ENCODE results near the gene TBC1D26.
"Not testable (repeated sequence)": the region's sequence is repeated elsewhere in the genome, so short reads cannot be mapped to it uniquely, and the experiment has no call there.

TBC1D26 gene
- 0 to 0.19 (median 0) reads per million in 9 experiments for total RNA-seq

DNA sequence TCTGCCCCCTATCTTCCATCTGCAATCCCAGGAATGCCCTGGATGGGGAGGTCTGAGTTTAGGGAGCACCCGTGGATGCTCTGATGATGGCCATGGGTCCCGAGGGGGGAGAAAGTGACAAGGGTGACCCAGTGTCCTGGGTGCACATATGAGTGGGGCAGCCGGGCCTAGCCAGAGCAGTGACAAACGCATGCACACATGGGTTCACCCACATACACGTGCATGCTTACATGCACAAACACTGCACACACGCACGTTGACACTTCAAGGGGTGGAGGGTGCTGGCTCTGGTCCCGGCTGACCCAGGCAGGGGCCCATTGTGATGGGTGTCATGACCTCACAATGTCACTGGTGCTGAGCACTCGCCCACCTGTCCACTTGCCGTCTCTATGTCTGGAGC lies at the start of gene TBC1D26:
TBC1D26 (plus strand) TSS at position 384 of the 400 bp plus-strand sequence. CDS start 3,066 bp downstream, outside the sequence.
- H3K27me3 Mint-ChIP-seq; H3K9me3 Mint-ChIP-seq; H3K4me3 Mint-ChIP-seq; H3K27ac Mint-ChIP-seq; DNase-seq; H3K36me3 Mint-ChIP-seq (ENCODE audit: insufficient read depth); H3K4me1 Mint-ChIP-seq (ENCODE audit: low read depth in 2 of 2); ATAC-seq (replicated peaks): not testable (repeated sequence)

DNA sequence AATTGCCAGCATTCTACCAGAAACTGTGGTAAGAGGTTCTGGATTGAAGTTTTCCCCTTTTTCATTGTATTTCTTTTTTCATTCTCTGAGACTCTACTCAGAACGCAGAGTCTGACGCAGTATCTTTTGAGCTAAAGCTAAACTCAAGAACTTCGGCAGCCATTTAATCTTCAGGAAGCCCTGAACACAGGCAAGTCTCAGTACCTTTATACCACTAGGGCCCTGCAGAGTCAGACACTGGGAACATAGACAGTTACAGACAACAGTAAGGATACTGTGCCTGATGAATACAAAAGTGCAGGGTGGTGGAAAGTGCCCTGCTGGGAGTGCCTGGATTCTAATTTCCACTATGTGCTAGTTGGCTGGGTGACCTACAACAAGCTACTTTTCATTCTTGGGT lies 48.9 kb upstream of the TBC1D26 start:
- Mint-ChIP-seq H3K4me3 (peak overlapping the region; percentile 92 to 98), H3K4me1 (ENCODE audit: low read depth in 2 of 2) (peaks cover 15 to 17% of the 10 kb centered on the region in 2 donors), H3K27me3 (peaks cover 0 to 14% of the 10 kb centered on the region in 2 donors)
- ATAC-seq (replicated peaks); H3K9me3 Mint-ChIP-seq; DNase-seq; H3K36me3 Mint-ChIP-seq (ENCODE audit: insufficient read depth); H3K27ac Mint-ChIP-seq: not testable (repeated sequence)

DNA sequence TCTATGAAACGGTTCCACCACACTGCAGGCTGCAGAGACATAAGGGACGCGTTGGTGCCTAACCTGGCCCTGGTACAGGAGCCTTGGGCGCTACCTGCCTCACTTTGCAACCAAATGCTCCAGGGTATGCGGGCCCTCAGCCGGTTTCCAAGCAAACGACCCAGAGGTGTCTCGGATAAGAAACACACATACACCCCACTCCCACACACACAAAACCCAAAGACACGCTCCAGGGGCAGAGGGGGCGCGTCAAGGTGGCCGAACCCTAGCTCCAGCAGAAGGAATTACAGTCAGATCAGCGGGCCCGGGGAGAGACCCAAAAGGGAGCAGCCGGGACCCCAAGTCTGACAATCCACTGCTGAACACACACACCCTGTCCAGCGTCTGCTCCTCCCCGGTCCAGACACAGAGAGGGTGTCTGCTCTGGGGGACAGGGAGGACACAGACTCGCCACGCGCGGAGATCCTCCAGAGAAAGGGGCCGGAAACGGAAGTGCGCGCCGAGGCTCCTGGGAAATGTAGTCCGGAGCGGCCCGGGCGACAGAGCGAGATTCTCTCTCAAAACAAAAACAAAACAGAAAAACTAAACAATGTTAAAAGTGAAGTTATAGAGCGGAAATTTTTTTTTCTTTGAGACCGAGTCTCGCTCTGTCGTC lies 48.1 kb upstream of the TBC1D26 start, which contains the start of gene TRIM16:
TRIM16 (minus strand) TSS at position 488 of the 655 bp plus-strand sequence. CDS start 32,702 bp downstream, outside the sequence.
- Mint-ChIP-seq H3K4me3 (peak within 1 kb of the TSS; percentile 92 to 98), H3K4me1 (ENCODE audit: low read depth in 2 of 2) (peaks cover 15 to 17% of the 10 kb centered on the region in 2 donors), H3K27ac (peak within 1 kb of the TSS; percentile 80 to 93), H3K27me3 (peaks cover 0 to 14% of the 10 kb centered on the region in 2 donors)
- ATAC-seq (replicated peaks) (peak; percentile 99), DNase-seq (peak; percentile 77 to 81 (median 80))
- not testable (repeated sequence) for H3K36me3 Mint-ChIP-seq (ENCODE audit: insufficient read depth); H3K9me3 Mint-ChIP-seq

DNA sequence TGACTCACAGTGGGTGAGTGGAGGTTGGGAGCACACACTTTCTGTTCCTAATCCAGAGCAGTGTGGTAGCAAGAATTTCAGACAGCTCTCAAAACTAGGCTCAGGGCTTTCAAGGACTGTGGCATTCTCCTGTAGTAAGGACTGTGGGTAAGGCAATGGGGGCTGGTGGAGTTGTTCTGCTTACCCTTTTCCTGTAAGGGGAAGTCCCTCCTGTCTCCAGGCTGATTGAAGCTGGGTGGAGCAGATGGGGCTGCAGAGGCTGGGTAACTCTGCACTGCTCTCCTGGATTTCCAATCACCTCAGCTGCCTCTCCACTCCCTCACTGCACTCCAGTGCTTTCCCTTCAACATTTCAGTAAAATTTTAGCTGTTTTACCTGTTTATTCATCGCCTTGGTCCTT lies 44.6 kb upstream of the TBC1D26 start:
- Mint-ChIP-seq H3K4me1 (ENCODE audit: low read depth in 2 of 2) (peaks cover 14 to 17% of the 10 kb centered on the region in 2 donors), H3K27me3 (peaks cover 0 to 14% of the 10 kb centered on the region in 2 donors)
- H3K27ac Mint-ChIP-seq; H3K36me3 Mint-ChIP-seq (ENCODE audit: insufficient read depth); H3K9me3 Mint-ChIP-seq; H3K4me3 Mint-ChIP-seq; ATAC-seq (replicated peaks); DNase-seq: not testable (repeated sequence)

DNA sequence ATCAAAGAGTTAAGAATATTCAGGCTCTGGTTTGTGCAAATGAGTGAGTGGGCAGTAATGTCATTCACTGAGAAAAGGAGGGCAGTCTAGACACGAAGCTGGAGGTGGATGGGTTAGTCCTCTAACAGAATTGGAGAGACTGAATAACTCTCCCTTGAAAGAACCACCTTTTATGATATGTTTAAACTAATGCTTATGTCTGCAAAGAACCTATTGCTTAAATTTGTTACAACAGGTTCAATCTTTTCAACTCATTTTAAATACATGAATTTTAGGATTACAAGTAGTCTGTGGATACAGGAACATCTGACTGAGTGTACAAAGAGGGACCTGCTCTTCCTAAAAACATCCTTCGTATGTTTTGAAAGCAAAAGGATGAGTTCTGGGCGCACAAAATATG lies 33.1 kb upstream of the TBC1D26 start:
- H3K36me3 Mint-ChIP-seq (ENCODE audit: insufficient read depth); DNase-seq: not testable (repeated sequence)

GRCh38 chr17:15699413-15699924 lies 32.6 kb upstream of the TBC1D26 start, which contains the start of gene ZNF286A:
ZNF286A (plus strand) TSS chr17:15699752; CDS start chr17:15700330, 578 bp downstream.
- H3K27me3 Mint-ChIP-seq; H3K36me3 Mint-ChIP-seq (ENCODE audit: insufficient read depth); H3K9me3 Mint-ChIP-seq; H3K4me1 Mint-ChIP-seq (ENCODE audit: low read depth in 2 of 2): not testable (repeated sequence)
- peak; percentile 92 for ATAC-seq (replicated peaks)
- peak; percentile 84 to 89 (median 87) for DNase-seq
- peak within 1 kb of the TSS; percentile 94 to 95 for H3K27ac Mint-ChIP-seq
- peak within 1 kb of the TSS; percentile 88 to 90 for H3K4me3 Mint-ChIP-seq

More for the DNA sequence above, 33.1 kb upstream of the TBC1D26 start:
- not testable (repeated sequence) for ATAC-seq (replicated peaks); H3K4me1 Mint-ChIP-seq (ENCODE audit: low read depth in 2 of 2); H3K9me3 Mint-ChIP-seq; H3K27me3 Mint-ChIP-seq
- Mint-ChIP-seq H3K4me3 (peak overlapping the region; percentile 88 to 90), H3K27ac (peak overlapping the region; percentile 94 to 95)

DNA sequence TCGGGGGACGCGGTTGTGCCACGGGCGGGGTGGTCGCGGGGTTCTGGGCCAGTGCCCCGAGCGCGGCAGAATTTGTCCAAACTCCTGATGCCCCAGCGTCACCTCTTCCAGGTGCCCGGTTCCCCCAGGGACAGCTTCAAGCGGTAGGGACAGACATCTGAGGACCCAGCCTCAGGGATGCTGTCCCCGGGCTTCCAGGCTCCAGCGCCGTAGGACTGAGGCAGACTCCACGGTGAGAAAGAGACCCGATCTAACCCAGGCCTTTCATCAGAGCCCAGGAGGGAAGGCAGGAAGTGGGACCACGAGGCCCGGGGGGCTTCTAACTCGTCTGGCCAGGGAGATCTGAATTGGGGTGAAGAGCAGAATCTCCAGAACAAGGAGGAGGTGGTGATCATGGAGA lies 32.1 kb upstream of the TBC1D26 start:
- not testable (repeated sequence) for H3K4me1 Mint-ChIP-seq (ENCODE audit: low read depth in 2 of 2); DNase-seq; H3K36me3 Mint-ChIP-seq (ENCODE audit: insufficient read depth); H3K9me3 Mint-ChIP-seq; H3K27me3 Mint-ChIP-seq
- H3K27ac Mint-ChIP-seq, result peak overlapping the region; percentile 94 to 95
- peak overlapping the region; percentile 88 to 90 for H3K4me3 Mint-ChIP-seq
- peak; percentile 3 for ATAC-seq (replicated peaks)

DNA sequence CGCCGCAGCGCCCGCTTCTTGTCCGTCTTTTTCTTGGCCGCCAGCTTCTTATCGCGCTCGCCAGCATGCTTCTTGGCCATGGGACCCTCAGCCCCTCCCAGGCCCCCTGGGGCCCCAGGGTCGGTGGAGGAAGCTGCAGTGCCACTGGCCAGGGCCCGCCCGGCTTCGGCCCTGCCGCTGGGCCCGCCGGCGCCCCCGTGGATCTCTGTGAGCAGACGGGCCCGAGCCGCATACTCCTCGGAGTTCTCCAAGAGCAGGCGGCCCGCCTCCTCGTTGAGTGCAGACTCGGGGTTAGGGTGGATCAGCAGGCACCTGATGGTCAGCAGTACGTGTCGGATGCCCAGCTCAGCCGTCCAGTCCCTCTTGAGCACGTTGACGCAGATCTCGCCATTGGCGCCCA lies 27.8 kb upstream of the TBC1D26 start:
- not testable (repeated sequence) for H3K9me3 Mint-ChIP-seq; DNase-seq; H3K27ac Mint-ChIP-seq; H3K27me3 Mint-ChIP-seq; H3K4me3 Mint-ChIP-seq; ATAC-seq (replicated peaks); H3K4me1 Mint-ChIP-seq (ENCODE audit: low read depth in 2 of 2)
- peaks cover 30% of the 10 kb centered on the region for H3K36me3 Mint-ChIP-seq (ENCODE audit: insufficient read depth)

GRCh38 chr17:15704813-15705212 lies 27.3 kb upstream of the TBC1D26 start:
- not testable (repeated sequence) for H3K4me1 Mint-ChIP-seq (ENCODE audit: low read depth in 2 of 2); H3K27ac Mint-ChIP-seq; ATAC-seq (replicated peaks); H3K9me3 Mint-ChIP-seq; DNase-seq; H3K27me3 Mint-ChIP-seq; H3K4me3 Mint-ChIP-seq
- peaks cover 25% of the 10 kb centered on the region for H3K36me3 Mint-ChIP-seq (ENCODE audit: insufficient read depth)

GRCh38 chr17:15708879-15709278 lies 23.2 kb upstream of the TBC1D26 start:
- DNase-seq; H3K27me3 Mint-ChIP-seq; H3K9me3 Mint-ChIP-seq; H3K4me3 Mint-ChIP-seq; H3K27ac Mint-ChIP-seq; ATAC-seq (replicated peaks); H3K4me1 Mint-ChIP-seq (ENCODE audit: low read depth in 2 of 2): not testable (repeated sequence)
- H3K36me3 Mint-ChIP-seq (ENCODE audit: insufficient read depth), result peaks cover 27% of the 10 kb centered on the region

- ATAC-seq (replicated peaks); DNase-seq; H3K4me3 Mint-ChIP-seq; H3K36me3 Mint-ChIP-seq (ENCODE audit: insufficient read depth); H3K27ac Mint-ChIP-seq; H3K4me1 Mint-ChIP-seq (ENCODE audit: low read depth in 2 of 2); H3K27me3 Mint-ChIP-seq; H3K9me3 Mint-ChIP-seq: not testable (repeated sequence)
These were observed 15.2 kb upstream of the TBC1D26 start for GRCh38 chr17:15716601-15717563.

- H3K4me3 Mint-ChIP-seq; ATAC-seq (replicated peaks); DNase-seq; H3K27me3 Mint-ChIP-seq; H3K36me3 Mint-ChIP-seq (ENCODE audit: insufficient read depth); H3K27ac Mint-ChIP-seq; H3K9me3 Mint-ChIP-seq; H3K4me1 Mint-ChIP-seq (ENCODE audit: low read depth in 2 of 2): not testable (repeated sequence)
These were observed 1.5 kb upstream of the TBC1D26 start for GRCh38 chr17:15730535-15730934.

DNA sequence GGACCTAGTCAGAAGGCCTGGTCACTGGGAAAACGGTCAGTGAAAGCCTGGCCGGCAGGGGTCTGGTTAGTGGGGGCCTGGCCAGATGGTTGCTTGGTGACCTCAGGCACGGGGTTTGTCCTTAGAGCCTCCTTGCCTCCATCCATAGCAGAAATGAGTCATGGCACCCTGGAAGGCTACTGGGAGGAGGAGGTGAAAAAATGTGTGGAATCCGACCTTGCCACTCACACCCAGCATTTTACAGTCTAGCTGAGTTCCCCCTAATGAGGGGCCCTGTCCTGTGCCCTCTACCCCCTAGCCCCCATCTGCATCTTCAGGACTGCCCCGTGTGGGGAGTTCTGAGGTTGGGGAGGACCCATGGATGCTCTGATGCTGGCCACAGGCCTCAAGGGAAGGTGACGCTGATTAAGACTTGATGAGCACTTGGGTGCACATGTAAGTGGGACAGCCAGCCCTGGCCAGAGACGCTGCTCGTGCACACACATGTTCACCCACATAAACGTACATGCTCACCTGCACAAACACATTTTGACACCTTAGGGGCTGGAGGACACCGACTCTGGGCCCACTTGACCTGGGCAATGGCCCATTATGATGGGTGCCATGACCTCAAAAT lies 1.2 kb downstream of the TBC1D26 start:
- not testable (repeated sequence) for H3K36me3 Mint-ChIP-seq (ENCODE audit: insufficient read depth); H3K4me1 Mint-ChIP-seq (ENCODE audit: low read depth in 2 of 2); H3K4me3 Mint-ChIP-seq; H3K27ac Mint-ChIP-seq; DNase-seq; H3K9me3 Mint-ChIP-seq; H3K27me3 Mint-ChIP-seq; ATAC-seq (replicated peaks)
